Measurements from ENCODE around the gene ADPRS. TPM values are rescaled to one million over a fixed set of nuclear protein-coding genes. Genes with fewer than 3 reads are reported as not detected.

The ADPRS gene
- total RNA-seq, 1 donor, result 12.4 TPM

- Histone ChIP-seq H3K27me3 (ENCODE audit: insufficient read depth, low read length) (peaks cover 12% of the 10 kb centered on the region), H3K9me3 (ENCODE audit: low read depth, low read length) (no peaks in the 10 kb centered on the region)
Observed at GRCh38 chr1:36084497-36085115, 4.1 kb upstream of the ADPRS start.

GRCh38 chr1:36085126-36085525 is 3.6 kb upstream of the ADPRS start:
- H3K27me3 ChIP-seq (ENCODE audit: insufficient read depth, low read length), result peaks cover 12% of the 10 kb centered on the region
- H3K4me1 ChIP-seq (ENCODE audit: insufficient read depth, low read length), result peaks cover 23% of the 10 kb centered on the region
- no peaks in the 10 kb centered on the region for H3K9me3 ChIP-seq (ENCODE audit: low read depth, low read length)
- H3K4me3 ChIP-seq (ENCODE audit: low read length), result no peak overlapping the region

More at GRCh38 chr1:36084497-36085115, 4.1 kb upstream of the ADPRS start:
- peaks cover 18% of the 10 kb centered on the region for H3K4me1 ChIP-seq (ENCODE audit: insufficient read depth, low read length)
- no peak overlapping the region for H3K4me3 ChIP-seq (ENCODE audit: low read length)

- Histone ChIP-seq H3K9me3 (ENCODE audit: low read depth, low read length) (no peaks in the 10 kb centered on the region), H3K27me3 (ENCODE audit: insufficient read depth, low read length) (peaks cover 12% of the 10 kb centered on the region), H3K4me3 (ENCODE audit: low read length) (no peak overlapping the region)
Observed at GRCh38 chr1:36085686-36086526, 2.8 kb upstream of the ADPRS start.

GRCh38 chr1:36086529-36087232 is 2.0 kb upstream of the ADPRS start:
- Histone ChIP-seq H3K4me1 (ENCODE audit: insufficient read depth, low read length) (peaks cover 35% of the 10 kb centered on the region), H3K4me3 (ENCODE audit: low read length) (no peak overlapping the region), H3K27me3 (ENCODE audit: insufficient read depth, low read length) (peaks cover 12% of the 10 kb centered on the region), H3K9me3 (ENCODE audit: low read depth, low read length) (no peaks in the 10 kb centered on the region)

More at GRCh38 chr1:36085686-36086526, 2.8 kb upstream of the ADPRS start:
- H3K4me1 ChIP-seq (ENCODE audit: insufficient read depth, low read length), result peaks cover 29% of the 10 kb centered on the region

- H3K27me3 ChIP-seq (ENCODE audit: insufficient read depth, low read length), result peaks cover 12% of the 10 kb centered on the region
- no peaks in the 10 kb centered on the region for H3K9me3 ChIP-seq (ENCODE audit: low read depth, low read length)
- H3K4me3 ChIP-seq (ENCODE audit: low read length), result no peak overlapping the region
- H3K4me1 ChIP-seq (ENCODE audit: insufficient read depth, low read length), result peaks cover 35% of the 10 kb centered on the region
Observed at GRCh38 chr1:36087233-36088123, 1.2 kb upstream of the ADPRS start.

- Histone ChIP-seq H3K27me3 (ENCODE audit: insufficient read depth, low read length) (peaks cover 11% of the 10 kb centered on the region), H3K4me1 (ENCODE audit: insufficient read depth, low read length) (peaks cover 35% of the 10 kb centered on the region), H3K4me3 (ENCODE audit: low read length) (peak overlapping the region; percentile 91), H3K9me3 (ENCODE audit: low read depth, low read length) (no peaks in the 10 kb centered on the region)
Observed at GRCh38 chr1:36088265-36088576, 471 bp upstream of the ADPRS start.

- Histone ChIP-seq H3K4me1 (ENCODE audit: insufficient read depth, low read length) (peaks cover 29% of the 10 kb centered on the region), H3K9me3 (ENCODE audit: low read depth, low read length) (no peaks in the 10 kb centered on the region), H3K4me3 (ENCODE audit: low read length) (peak overlapping the region; percentile 91), H3K27me3 (ENCODE audit: insufficient read depth, low read length) (peaks cover 4% of the 10 kb centered on the region)
Observed at GRCh38 chr1:36089393-36090121, 865 bp downstream of the ADPRS start.

GRCh38 chr1:36091141-36091540 is 2.4 kb downstream of the ADPRS start:
- no peak overlapping the region for H3K4me3 ChIP-seq (ENCODE audit: low read length)
- H3K9me3 ChIP-seq (ENCODE audit: low read depth, low read length), result no peaks in the 10 kb centered on the region
- no peaks in the 10 kb centered on the region for H3K27me3 ChIP-seq (ENCODE audit: insufficient read depth, low read length)
- H3K4me1 ChIP-seq (ENCODE audit: insufficient read depth, low read length), result peaks cover 43% of the 10 kb centered on the region

GRCh38 chr1:36091698-36092097 is 3.0 kb downstream of the ADPRS start:
- Histone ChIP-seq H3K4me3 (ENCODE audit: low read length) (no peak overlapping the region), H3K9me3 (ENCODE audit: low read depth, low read length) (no peaks in the 10 kb centered on the region), H3K27me3 (ENCODE audit: insufficient read depth, low read length) (no peaks in the 10 kb centered on the region), H3K4me1 (ENCODE audit: insufficient read depth, low read length) (peaks cover 46% of the 10 kb centered on the region)

- no peaks in the 10 kb centered on the region for H3K27me3 ChIP-seq (ENCODE audit: insufficient read depth, low read length)
- no peak overlapping the region for H3K4me3 ChIP-seq (ENCODE audit: low read length)
- H3K4me1 ChIP-seq (ENCODE audit: insufficient read depth, low read length), result peaks cover 46% of the 10 kb centered on the region
- no peaks in the 10 kb centered on the region for H3K9me3 ChIP-seq (ENCODE audit: low read depth, low read length)
Observed at GRCh38 chr1:36092166-36092797, 3.6 kb downstream of the ADPRS start.

- peaks cover 46% of the 10 kb centered on the region for H3K4me1 ChIP-seq (ENCODE audit: insufficient read depth, low read length)
- no peaks in the 10 kb centered on the region for H3K9me3 ChIP-seq (ENCODE audit: low read depth, low read length)
- H3K27me3 ChIP-seq (ENCODE audit: insufficient read depth, low read length), result no peaks in the 10 kb centered on the region
- no peak overlapping the region for H3K4me3 ChIP-seq (ENCODE audit: low read length)
Observed at GRCh38 chr1:36092798-36093185, 4.1 kb downstream of the ADPRS start.

GRCh38 chr1:36093226-36093625 is 4.5 kb downstream of the ADPRS start:
- peaks cover 43% of the 10 kb centered on the region for H3K4me1 ChIP-seq (ENCODE audit: insufficient read depth, low read length)
- no peak overlapping the region for H3K4me3 ChIP-seq (ENCODE audit: low read length)
- H3K27me3 ChIP-seq (ENCODE audit: insufficient read depth, low read length), result no peaks in the 10 kb centered on the region

GRCh38 chr1:36093929-36094328 is 5.2 kb downstream of the ADPRS start:
- Histone ChIP-seq H3K4me3 (ENCODE audit: low read length) (no peak overlapping the region), H3K27me3 (ENCODE audit: insufficient read depth, low read length) (no peaks in the 10 kb centered on the region), H3K4me1 (ENCODE audit: insufficient read depth, low read length) (peaks cover 40% of the 10 kb centered on the region), H3K9me3 (ENCODE audit: low read depth, low read length) (no peaks in the 10 kb centered on the region)

More at GRCh38 chr1:36093226-36093625, 4.5 kb downstream of the ADPRS start:
- no peaks in the 10 kb centered on the region for H3K9me3 ChIP-seq (ENCODE audit: low read depth, low read length)
